Natural killer cell treated with Interleukin-12 subunit alpha and Interleukin-12 subunit beta and Interleukin-15 and Interleukin-18, amount 100 ng/mL, for 72 hours (primary cell): ENCODE results near the gene PAPSS1. TPM values are rescaled to one million over a fixed set of nuclear protein-coding genes. Genes with fewer than 3 reads are reported as not detected.
"Not testable (repeated sequence)": the region's sequence is repeated elsewhere in the genome, so short reads cannot be mapped to it uniquely, and the experiment has no call there.

Experiments used
- ATAC-seq, 2 donors: fragments of 150-1000 bp; cut with Tn5 transposase in 1 of 2; sonication (Bioruptor Pico), chemical (Tn5 transposase) in 1 of 2; 2 replicates each; pipeline ENCODE4 v1.10.0; 2021
- DNase-seq: peaks from one replicate; pipeline ENCODE4 v3.0.0; 2022; ENCODE audit warnings: low spot score
- H3K27ac Mint-ChIP-seq, 2 donors: 1 replicate in 1 of 2; 2 replicates in 1 of 2; pipeline ENCODE4 v1.8.0; 2022; ENCODE audit warnings: mixed read lengths in 2 of 2, mild to moderate bottlenecking in 1 of 2, moderate library complexity in 1 of 2
- H3K27me3 Mint-ChIP-seq, 2 donors: 1 replicate in 1 of 2; 2 replicates in 1 of 2; pipeline ENCODE4 v1.8.0; 2022; ENCODE audit warnings: mixed read lengths in 2 of 2
- H3K36me3 Mint-ChIP-seq: one replicate; pipeline ENCODE4 v1.8.0; 2022; ENCODE audit warnings: mixed read lengths
- H3K4me1 Mint-ChIP-seq, 2 donors: 1 replicate in 1 of 2; 2 replicates in 1 of 2; pipeline ENCODE4 v1.8.0; 2022; ENCODE audit warnings: low read depth in 2 of 2, mixed read lengths in 2 of 2, mild to moderate bottlenecking in 1 of 2
- H3K4me3 Mint-ChIP-seq: one replicate; pipeline ENCODE4 v1.8.0; 2022; ENCODE audit warnings: mixed read lengths
- H3K9me3 Mint-ChIP-seq: 2 replicates; pipeline ENCODE4 v1.8.0; 2022; ENCODE audit warnings: mixed read lengths
- total RNA-seq, 2 donors: library from RNA; stranded (reverse); gene quantifications; one replicate each; pipeline ENCODE4 v1.2.3, GENCODE V29; 2022

Gene PAPSS1
- total RNA-seq, 2 donors from 2014 or later: 12.1 to 25.1 TPM

DNA sequence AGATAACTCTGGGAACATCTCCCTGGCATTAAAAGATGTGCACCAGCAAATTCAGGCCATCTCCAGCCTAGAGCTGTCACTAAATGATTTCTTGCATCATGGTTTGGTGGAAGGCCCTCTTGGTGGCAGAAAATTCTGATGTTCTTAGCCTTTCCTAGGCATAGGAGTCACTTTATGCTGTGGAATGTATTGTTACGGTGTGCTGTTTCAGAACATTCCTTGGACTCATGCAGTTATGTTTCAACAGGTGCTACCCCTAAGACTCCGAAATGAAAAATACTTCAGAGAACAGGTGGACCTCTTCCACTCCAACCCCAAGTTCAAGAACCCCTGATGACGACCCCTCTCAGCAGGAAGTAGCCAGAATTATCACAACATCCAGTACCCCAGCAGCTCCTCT lies 20.3 kb upstream of the PAPSS1 start:
- Mint-ChIP-seq H3K4me1 (no peaks in the 10 kb centered on the region), H3K9me3 (no peaks in the 10 kb centered on the region), H3K27me3 (peaks cover 2 to 5% of the 10 kb centered on the region in 2 donors), H3K27ac (no peak overlapping the region), H3K4me3 (no peak overlapping the region), H3K36me3 (no peaks in the 10 kb centered on the region)
- ATAC-seq (no peak), DNase-seq (no peak)

DNA sequence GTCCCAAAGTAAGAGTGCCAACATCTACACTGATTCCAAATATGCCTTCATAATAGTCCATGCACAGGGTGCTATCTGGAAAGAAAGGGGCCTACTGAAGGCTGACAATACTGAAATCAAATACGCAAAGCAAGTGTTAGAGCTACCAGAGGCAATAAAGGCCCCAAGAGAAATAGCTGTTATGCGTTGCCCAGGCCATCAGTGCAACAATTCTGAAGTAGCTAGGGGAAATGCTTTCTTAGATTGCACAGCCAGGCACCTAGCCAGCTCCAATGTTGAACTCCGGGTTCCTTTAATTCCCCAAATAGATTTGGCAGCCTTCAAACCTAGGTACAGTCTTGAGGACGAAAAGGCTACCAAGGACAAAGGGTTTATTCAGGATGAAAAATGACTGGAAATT lies 17.4 kb upstream of the PAPSS1 start:
- H3K36me3 Mint-ChIP-seq: no peaks in the 10 kb centered on the region
- no peaks in the 10 kb centered on the region for H3K9me3 Mint-ChIP-seq
- no peak overlapping the region for H3K27ac Mint-ChIP-seq
- no peaks in the 10 kb centered on the region for H3K4me1 Mint-ChIP-seq
- DNase-seq (no peak), ATAC-seq (no peak)
- H3K27me3 Mint-ChIP-seq: peaks cover 0 to 4% of the 10 kb centered on the region in 2 donors
- no peak overlapping the region for H3K4me3 Mint-ChIP-seq

DNA sequence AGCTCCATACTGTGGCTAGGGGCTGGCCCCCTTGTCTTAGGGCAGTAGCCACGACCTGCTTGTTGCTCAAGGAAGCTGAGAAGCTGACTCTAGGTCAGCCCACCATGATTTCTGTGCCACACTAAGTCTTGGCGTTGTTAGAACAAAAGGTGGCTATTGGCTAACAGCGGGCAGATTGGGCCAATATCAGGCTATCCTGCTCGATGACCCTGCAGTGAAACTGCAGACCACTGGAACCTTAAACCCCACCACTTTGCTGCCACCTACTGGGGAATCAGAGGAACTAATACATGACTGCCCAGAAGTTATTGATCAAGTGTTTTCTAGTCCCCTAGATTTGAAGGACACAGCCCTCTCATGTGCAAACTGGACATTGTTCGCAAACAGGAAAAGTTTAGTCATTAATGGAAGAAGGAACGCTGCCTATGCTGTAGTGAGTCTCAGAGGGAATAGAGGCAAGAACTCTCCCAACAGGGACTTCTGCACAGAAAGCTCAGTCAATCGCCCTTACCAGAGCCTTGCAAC lies 17.0 kb upstream of the PAPSS1 start:
- no peaks in the 10 kb centered on the region for H3K4me1 Mint-ChIP-seq
- H3K27me3 Mint-ChIP-seq: peaks cover 5% of the 10 kb centered on the region in 2 donors
- no peaks in the 10 kb centered on the region for H3K9me3 Mint-ChIP-seq
- no peak overlapping the region for H3K27ac Mint-ChIP-seq
- peak; percentile 58 to 77 for ATAC-seq
- no peaks in the 10 kb centered on the region for H3K36me3 Mint-ChIP-seq
- H3K4me3 Mint-ChIP-seq: no peak overlapping the region
- peak; percentile 70 for DNase-seq

DNA sequence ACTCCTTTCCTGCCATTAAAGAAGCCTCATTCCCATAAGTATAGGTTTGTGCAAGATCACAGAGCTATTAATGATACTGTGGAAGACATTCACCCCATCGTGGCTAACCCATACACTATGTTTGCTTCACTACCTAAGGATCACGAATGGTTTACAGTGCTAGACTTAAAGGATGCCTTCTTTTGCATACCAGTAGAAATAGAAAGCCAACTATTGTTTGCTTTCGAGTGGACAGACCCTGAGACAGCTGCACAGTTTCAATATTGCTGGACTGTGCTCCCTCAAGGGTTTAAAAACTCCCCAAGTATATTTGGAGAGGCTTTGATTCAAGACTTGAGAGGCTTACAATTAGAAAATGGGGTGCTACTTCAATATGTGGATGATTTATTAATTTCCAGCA lies 16.0 kb upstream of the PAPSS1 start:
- Mint-ChIP-seq H3K27me3 (peaks cover 8 to 11% of the 10 kb centered on the region in 2 donors), H3K9me3 (no peaks in the 10 kb centered on the region), H3K4me1 (no peaks in the 10 kb centered on the region), H3K4me3 (no peak overlapping the region), H3K36me3 (no peaks in the 10 kb centered on the region), H3K27ac (no peak overlapping the region)
- no peak for DNase-seq
- no peak for ATAC-seq

DNA sequence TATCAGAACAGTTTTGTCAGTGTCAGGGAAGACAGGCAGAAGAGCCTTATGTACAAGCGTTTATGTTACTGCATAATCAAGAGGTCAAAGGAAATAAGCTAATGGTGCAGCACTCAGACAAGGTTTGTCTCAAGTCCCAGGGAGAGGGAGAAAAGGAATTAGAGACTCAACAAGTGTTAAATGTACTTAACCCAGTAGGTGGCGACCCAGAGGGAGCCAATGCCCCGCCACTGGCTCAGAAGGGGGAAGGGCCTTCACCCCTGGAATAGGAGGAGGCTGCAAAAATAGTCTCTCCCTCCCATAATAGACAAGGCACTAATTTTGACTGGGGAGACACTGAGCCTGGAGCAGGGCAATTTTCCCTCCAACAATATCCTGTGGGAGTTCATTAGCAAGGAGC lies 14.1 kb upstream of the PAPSS1 start:
- H3K4me3 Mint-ChIP-seq: no peak overlapping the region
- peaks cover 8 to 11% of the 10 kb centered on the region in 2 donors for H3K27me3 Mint-ChIP-seq
- no peak for DNase-seq
- H3K9me3 Mint-ChIP-seq: no peaks in the 10 kb centered on the region
- H3K4me1 Mint-ChIP-seq: no peaks in the 10 kb centered on the region
- ATAC-seq: peak in 1 of 2 donors; percentile 20
- no peak overlapping the region for H3K27ac Mint-ChIP-seq
- no peaks in the 10 kb centered on the region for H3K36me3 Mint-ChIP-seq

DNA sequence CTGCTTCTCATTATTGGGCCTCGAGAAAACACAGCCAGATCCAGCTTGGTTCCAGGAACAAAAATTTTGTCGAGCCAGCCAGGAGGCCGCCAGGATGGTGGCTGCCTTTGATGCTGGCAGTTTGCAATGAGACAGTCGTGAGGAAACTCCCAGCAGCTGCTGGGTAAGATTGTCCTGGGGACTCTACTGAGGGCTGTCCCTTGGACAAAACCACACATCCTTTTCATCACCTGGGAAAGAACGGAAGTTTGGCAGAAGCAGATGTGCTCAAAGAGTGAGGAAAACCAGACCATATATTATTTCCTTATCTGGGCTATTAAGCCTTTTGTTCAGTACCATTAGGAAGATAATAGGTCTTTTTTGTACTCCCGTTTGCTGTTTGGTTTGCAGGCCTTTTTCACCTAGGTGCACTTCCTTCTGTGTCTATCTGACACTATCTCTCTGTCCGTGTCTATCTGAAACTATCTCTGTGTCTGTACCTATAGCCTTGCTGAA lies 13.4 kb upstream of the PAPSS1 start:
- H3K36me3 Mint-ChIP-seq: no peaks in the 10 kb centered on the region
- H3K4me1 Mint-ChIP-seq: no peaks in the 10 kb centered on the region
- no peak overlapping the region for H3K27ac Mint-ChIP-seq
- ATAC-seq: no peak
- H3K9me3 Mint-ChIP-seq: no peaks in the 10 kb centered on the region
- H3K27me3 Mint-ChIP-seq: peaks cover 12 to 14% of the 10 kb centered on the region in 2 donors
- H3K4me3 Mint-ChIP-seq: no peak overlapping the region
- DNase-seq: no peak

DNA sequence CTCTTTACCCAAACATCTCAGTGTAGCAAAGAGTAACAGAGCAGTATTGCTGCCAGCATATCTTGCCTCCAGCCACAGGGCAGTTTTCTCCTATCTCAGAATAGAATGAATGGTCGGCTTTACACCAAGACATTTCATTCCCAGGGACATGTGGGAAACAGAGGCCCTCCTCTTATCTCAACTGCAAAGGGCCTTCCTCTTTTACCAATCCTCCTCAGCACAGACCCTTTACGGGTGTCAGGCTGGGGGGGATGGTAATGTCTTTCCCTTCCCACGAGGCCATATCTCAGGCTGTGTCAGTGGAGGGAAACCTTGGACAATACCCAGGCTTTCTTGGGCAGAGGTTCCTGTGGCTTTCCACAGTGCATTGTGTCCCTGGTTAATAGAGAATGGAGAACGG lies 9.0 kb upstream of the PAPSS1 start:
- not testable (repeated sequence) for H3K36me3 Mint-ChIP-seq

DNA sequence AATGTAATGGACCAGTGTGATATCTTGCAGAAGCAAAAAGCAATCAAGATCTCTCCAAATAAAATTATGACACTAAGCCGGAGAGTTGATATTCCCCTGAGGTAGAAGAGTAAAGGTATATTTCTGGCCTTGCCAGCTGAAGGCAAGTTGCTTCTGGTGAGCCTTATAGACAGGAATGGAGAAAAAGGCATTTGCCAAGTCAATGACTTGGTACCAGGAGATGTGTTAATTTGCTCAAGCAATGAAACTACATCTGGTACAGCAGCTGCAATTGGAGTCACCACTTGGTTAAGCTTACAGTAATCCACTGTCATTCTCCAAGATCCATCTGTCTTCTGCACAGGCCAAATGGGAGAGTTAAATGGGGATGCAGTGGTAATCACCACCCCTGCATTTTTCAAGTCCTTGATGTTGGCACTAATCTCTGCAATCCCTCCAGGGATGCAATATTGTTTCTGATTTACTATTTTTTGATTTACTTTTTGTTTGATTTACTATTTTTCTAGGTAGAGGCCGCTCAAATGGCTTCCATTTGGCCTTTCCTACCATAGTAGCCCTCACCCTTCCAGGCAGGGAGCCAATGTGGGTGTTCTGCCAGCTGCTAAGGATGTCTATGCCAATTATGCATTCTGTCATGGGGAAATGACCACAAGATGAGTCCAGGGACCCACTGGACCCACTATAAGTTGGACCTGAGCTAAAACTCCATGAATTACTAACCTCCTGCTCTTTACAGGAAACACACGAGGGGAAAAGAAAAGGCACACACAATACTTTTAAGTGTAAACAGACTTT lies 6.3 kb upstream of the PAPSS1 start:
- H3K4me3 Mint-ChIP-seq, H3K4me1 Mint-ChIP-seq, H3K27ac Mint-ChIP-seq, H3K36me3 Mint-ChIP-seq, ATAC-seq, DNase-seq, H3K9me3 Mint-ChIP-seq: not testable (repeated sequence)
- H3K27me3 Mint-ChIP-seq: peaks cover 10 to 14% of the 10 kb centered on the region in 2 donors

More for the DNA sequence above, 9.0 kb upstream of the PAPSS1 start:
- H3K9me3 Mint-ChIP-seq, H3K27ac Mint-ChIP-seq, DNase-seq, H3K4me3 Mint-ChIP-seq, H3K4me1 Mint-ChIP-seq, ATAC-seq: not testable (repeated sequence)
- H3K27me3 Mint-ChIP-seq: peaks cover 18 to 22% of the 10 kb centered on the region in 2 donors

DNA sequence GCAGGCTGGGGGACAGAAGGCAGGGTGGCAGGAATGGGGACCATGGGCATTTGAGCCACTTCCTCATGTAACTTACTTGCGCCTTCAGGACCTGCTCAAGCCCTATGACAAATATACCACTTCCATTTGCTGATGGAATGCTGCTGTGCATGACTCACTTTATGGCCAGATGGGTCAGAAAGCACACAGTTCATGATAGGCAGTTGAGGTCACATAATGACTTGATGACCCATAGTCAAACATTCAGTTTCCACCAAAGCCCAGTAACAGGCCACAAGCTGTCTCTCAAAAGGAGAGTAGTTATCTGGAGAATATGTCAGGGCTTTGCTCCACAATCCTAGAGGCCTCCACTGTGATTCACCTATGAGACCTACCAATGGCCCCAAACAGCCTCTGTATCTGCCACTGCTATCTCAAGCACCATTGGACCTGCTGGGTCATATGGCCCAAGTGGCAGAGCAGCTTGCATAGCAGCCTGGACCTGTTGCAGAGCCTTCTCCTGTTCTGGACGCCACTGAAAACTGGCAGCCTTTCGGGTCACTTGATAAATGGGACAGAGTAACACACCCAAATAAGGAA lies 5.3 kb upstream of the PAPSS1 start:
- H3K27ac Mint-ChIP-seq: no peak overlapping the region
- peaks cover 10 to 12% of the 10 kb centered on the region in 2 donors for H3K27me3 Mint-ChIP-seq
- H3K36me3 Mint-ChIP-seq: no peaks in the 10 kb centered on the region
- no peaks in the 10 kb centered on the region for H3K9me3 Mint-ChIP-seq
- ATAC-seq (no peak), DNase-seq (no peak)
- no peak overlapping the region for H3K4me3 Mint-ChIP-seq
- H3K4me1 Mint-ChIP-seq: peaks cover 8 to 10% of the 10 kb centered on the region in 2 donors

DNA sequence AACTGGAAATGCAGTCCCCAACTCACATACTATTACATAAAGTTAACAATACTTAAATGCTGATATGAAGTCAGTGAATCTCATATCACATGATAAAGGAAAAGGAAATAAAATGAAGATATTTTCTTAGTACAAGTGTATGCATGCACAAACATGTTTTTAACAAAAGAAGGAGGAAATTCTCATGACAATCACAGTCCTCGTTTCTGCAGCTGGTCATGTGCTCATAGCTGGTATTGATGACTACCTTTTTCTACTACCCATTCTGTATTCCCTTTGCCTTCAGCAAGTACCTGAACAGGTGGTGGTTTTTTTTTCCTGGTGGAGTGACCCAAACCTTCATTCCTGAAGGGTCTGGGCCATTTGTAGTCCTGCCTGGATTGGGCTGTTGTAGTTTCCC lies 3.3 kb upstream of the PAPSS1 start:
- not testable (repeated sequence) for ATAC-seq, H3K9me3 Mint-ChIP-seq, H3K27me3 Mint-ChIP-seq, DNase-seq, H3K27ac Mint-ChIP-seq, H3K4me3 Mint-ChIP-seq, H3K36me3 Mint-ChIP-seq
- H3K4me1 Mint-ChIP-seq: peaks cover 16 to 21% of the 10 kb centered on the region in 2 donors

DNA sequence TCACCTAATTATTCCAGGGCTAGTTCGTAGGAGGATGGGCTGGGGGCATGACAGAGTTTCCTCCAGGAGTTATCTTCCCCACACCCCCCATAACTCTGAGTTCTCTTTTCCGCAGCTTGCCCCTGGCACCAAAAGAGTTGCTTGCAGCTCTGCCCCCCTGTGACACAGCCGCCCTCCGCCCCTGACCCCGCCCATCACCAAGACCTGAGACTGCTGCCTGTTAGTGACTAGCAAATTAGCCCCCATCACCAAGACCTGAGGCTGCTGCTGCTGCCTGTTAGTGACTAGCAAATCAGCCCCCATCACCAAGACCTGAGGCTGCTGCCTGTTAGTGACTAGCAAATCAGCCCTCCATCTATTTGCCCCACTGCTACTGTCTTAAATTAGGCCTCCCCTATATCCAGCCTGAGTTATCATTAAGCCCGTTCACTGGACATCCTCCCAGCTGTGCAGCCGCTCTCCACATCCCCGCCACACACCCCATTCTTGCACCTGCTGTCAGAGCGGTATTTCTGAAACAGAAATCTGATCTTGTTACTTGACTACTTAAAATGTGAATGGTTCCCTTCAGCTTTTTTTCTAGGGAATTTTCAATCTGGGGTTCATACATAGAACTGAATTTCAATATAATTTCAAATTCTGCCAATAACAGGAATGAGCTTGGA lies 1.5 kb upstream of the PAPSS1 start:
- no peaks in the 10 kb centered on the region for H3K36me3 Mint-ChIP-seq
- no peaks in the 10 kb centered on the region for H3K9me3 Mint-ChIP-seq
- H3K27me3 Mint-ChIP-seq: peaks cover 0 to 2% of the 10 kb centered on the region in 2 donors
- H3K4me3 Mint-ChIP-seq: peak overlapping the region; percentile 95
- H3K4me1 Mint-ChIP-seq: peaks cover 22 to 29% of the 10 kb centered on the region in 2 donors
- ATAC-seq (no peak), DNase-seq (no peak)
- H3K27ac Mint-ChIP-seq: peak overlapping the region; percentile 82 to 95

DNA sequence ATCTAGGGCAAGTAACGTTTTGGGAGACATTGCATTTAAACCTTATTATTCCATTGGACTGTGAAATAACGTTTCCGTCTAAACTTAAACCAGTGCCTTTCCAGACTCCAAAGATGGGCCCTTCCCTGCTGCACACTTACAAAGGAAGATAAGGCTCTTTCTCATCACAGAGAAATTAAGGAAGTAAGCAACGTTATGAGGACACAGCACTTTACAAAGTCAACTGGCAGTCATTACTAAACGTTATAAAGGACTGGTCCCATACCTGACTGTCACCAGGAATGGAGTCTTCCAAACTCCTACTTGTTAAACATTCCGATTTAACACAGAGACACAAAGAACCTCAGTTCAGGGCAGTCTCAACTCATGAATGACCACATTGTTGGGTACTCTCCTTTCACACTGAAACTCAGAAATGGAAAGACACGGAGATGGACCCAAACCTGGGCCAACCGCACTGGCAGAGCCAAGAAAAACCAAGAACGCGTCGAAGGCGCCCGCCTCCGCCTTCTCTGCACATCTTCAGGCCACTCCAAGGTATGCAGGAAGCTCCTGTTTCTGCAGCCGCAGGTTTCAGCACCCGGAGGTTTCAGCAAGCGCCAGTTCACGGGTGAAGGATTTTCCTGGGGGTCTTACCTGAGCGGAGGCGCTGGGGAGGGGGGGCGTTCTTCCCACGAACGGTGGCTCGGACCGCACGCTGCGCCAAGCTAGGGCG lies 670 bp downstream of the PAPSS1 start:
- Mint-ChIP-seq H3K27ac (peak overlapping the region in 1 of 2 donors; percentile 95), H3K9me3 (no peaks in the 10 kb centered on the region), H3K4me1 (peaks cover 22 to 29% of the 10 kb centered on the region in 2 donors), H3K27me3 (no peaks in the 10 kb centered on the region), H3K36me3 (no peaks in the 10 kb centered on the region), H3K4me3 (peak overlapping the region; percentile 95)
- no peak for DNase-seq
- ATAC-seq: no peak

DNA sequence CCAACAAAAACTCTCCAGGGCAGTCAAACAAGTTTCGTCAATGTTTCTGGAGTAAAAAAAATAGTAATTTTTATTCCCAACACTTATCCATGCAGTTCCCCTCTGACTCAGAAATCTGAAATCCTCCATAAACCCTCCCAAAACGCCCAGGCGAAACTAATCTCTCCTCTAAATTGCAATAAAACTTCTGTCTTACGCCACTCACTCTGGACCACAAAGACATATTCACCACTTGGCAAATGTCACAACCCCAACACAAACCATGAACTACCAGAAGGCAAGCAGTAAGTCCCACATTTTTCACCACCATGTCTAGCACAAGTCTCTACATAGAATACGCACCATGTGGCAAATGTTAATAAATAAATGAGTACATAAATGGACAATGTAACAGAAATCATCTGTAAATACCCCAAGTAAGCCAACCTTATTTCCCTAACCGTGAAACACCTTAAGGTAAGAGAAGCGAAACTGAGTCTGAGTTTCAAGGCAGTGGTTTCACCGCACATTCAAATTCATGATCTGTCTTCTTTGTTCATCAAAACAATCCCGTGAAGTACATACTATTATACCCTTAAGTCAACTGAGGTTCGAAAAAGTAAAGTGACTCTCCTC lies 1.6 kb downstream of the PAPSS1 start:
- no peaks in the 10 kb centered on the region for H3K36me3 Mint-ChIP-seq
- H3K4me3 Mint-ChIP-seq: peak overlapping the region; percentile 95
- H3K9me3 Mint-ChIP-seq: no peaks in the 10 kb centered on the region
- H3K27me3 Mint-ChIP-seq: no peaks in the 10 kb centered on the region
- DNase-seq (no peak), ATAC-seq (no peak)
- peak overlapping the region in 1 of 2 donors; percentile 1 for H3K27ac Mint-ChIP-seq
- peaks cover 26 to 29% of the 10 kb centered on the region in 2 donors for H3K4me1 Mint-ChIP-seq
